NCI-H748 (cell line): ENCODE measurements around the gene LMF1.

ENCODE experiments used
- DNase-seq: peaks from one replicate; lab custom pipeline; 2025; ENCODE audit not compliant: unreplicated experiment; lab: John Stamatoyannopoulos, UW

LMF1 gene

DNA sequence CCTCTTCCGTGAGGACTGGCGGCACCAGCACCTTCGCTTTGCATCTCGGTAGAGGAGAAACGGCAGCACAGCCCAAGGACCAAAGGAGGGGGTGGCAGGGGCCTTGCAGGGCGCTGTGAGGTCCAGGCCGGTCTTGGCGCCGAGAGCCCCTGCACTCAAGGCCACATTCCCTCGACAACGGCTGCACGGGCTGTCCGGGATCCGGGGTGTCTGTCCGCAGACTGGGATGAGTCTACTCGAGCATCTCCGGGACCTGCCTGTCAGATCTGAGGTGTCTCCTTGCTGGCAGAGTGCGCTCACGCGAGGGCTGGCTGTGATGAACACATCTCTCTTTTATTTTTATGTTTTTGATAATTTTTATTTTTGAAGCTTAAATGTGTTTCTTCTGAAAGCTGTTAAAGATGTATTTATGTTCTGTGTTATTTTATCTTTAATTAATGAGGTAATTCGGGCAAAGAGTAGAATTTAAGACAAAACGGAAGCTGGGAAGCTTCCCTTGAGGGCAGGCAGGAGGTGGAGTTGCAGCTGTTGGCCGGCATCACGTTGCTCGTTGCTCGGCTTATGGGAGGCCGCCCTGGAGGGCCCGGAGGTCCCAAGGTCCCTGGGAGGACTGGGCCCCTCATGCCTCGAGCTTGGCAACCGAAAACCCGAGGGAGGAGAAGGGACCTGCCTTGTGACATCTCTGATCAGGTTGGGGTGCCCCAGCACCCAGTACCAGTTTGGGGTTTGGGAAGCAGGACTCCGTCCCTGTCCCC lies 15.0 kb upstream of the LMF1 start:
- no peak for DNase-seq

- no peak for DNase-seq
These were observed 14.2 kb upstream of the LMF1 start for GRCh38 chr16:984736-985636.

- no peak for DNase-seq
These were observed 13.4 kb upstream of the LMF1 start for GRCh38 chr16:984121-984694.

GRCh38 chr16:983044-984030 lies 12.6 kb upstream of the LMF1 start:
- no peak for DNase-seq

- DNase-seq: peak; percentile 44
These were observed 11.6 kb upstream of the LMF1 start for GRCh38 chr16:982145-983043.

- DNase-seq: peak; percentile 35
These were observed 10.9 kb upstream of the LMF1 start, which contains the start of gene SOX8 for GRCh38 chr16:981695-982144. Gene SOX8 (plus strand): TSS chr16:981770. CDS start chr16:981923, 153 bp downstream.

- no peak for DNase-seq
These were observed 9.7 kb upstream of the LMF1 start for GRCh38 chr16:980595-980854.

DNA sequence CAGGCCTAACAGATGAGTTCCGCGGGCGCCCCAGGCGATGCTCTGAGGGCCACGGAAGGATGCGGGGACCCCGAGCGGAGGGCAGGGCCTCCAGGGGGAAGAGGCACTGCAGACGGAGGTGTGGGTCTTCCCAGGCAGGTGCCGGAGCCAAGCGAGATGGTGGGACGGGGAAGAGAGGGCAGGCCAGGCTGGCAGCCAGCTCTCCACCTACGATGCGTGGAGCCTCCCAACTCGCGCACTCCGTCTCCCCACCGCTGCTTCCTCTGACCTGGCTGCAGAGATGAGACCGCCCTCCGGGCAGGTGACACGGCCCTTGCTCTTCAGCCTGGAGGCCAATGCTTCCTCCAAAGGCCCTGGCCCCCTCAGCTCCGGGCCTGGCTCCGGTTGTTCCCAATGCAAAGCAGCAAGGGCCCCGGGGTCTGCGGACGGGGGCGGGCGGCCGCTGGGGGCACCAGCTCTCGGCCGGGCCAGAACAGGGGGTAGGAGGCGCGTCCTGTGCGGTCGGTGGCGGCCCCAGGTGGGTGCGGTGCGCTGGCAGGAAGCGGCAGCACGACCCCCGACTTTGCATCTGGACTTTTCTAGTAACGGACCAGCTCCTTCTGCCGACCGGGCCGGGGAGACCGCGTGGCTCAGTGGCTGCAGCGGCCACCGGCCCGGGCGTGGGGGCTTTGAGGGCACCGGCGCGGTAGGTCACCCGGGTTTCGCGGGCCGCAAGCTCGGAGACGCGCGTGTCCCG lies 9.2 kb upstream of the LMF1 start:
- no peak for DNase-seq

DNA sequence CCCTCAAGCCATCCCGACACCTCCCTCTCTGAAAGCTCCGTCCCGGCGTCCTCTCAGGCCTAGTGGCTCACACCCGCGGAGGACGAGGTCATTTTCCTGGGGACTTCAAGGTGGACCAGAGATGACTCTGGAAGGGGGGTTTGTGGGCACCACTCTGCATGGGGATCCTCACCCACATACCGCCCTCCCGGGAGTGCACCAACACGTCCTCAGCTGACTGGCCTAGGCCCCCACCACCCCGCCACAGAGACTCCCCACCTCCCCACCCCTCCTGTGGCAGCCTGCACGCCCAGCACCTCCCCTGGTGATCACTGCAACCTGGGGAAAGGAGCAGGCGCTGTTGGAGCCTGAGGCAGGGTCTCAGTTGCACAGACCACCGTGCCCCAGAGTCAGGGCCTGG lies 8.4 kb upstream of the LMF1 start:
- DNase-seq: no peak

- no peak for DNase-seq
These were observed 7.6 kb upstream of the LMF1 start for GRCh38 chr16:978403-978802.

GRCh38 chr16:977896-978295 lies 7.1 kb upstream of the LMF1 start:
- no peak for DNase-seq

GRCh38 chr16:977081-977701 lies 6.4 kb upstream of the LMF1 start:
- DNase-seq: no peak

GRCh38 chr16:976389-976931 lies 5.7 kb upstream of the LMF1 start:
- DNase-seq: no peak

GRCh38 chr16:975291-975690 lies 4.5 kb upstream of the LMF1 start:
- DNase-seq: no peak

- no peak for DNase-seq
These were observed 4.0 kb upstream of the LMF1 start for GRCh38 chr16:974611-975261.

DNA sequence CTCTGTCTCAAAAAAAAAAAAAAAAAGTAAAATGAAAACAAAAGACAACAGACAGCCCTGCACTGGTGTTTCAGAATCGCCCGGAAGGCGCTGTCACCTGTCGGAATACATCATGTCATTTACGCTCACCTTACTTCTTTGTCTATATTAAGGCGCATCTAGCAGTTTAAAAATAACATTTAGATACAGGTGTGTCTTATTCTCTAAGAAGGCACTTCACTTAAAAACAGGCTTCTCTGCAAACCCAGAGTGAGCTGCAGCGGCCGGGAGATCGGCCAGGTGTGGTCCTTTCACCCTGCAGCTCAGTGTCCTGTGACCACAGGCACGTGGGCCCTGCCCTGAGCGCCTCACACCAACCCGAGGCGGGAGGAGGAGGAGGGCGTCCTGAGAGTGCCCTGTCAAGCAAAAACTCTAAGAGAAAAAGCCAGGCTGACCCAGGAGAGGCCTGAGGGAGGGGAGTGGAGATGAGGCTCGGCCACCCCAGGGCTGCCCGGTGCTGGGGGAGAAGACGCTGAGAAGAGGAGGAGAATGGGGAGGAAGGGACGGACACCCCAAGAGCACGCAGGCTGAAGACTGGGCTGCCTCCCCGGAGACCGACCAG lies 3.3 kb upstream of the LMF1 start:
- no peak for DNase-seq

DNA sequence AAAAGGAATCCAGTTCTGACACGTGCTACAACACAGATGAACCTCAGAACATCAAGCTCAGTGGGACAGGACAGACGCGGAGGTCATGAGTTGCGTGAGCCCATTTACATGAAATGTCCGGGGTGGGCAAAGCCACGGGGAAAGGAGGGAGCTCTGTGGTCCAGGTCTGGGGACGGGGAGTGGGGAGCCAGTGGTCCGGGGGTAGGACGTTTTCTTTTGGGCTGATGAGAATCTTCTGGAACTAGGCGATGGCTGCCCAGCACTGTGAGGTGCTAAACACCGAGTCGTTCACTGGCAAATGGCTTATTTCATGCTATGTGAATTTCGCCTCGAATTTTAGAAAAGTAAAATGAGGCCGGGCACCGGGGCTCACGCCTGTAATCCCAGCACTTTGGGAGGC lies 2.6 kb upstream of the LMF1 start:
- DNase-seq: no peak
